ENCODE measurements around the gene RPS8.
"Not testable (repeated sequence)": the region's sequence is repeated elsewhere in the genome, so short reads cannot be mapped to it uniquely, and the experiment has no call there.

Gene RPS8

GRCh38 chr1:44803062-44803311, 27.6 kb downstream of the RPS8 start:
- DNase-seq (ENCODE audit: low read depth in 2 of 2), result no peak

GRCh38 chr1:44803312-44804095, 28.2 kb downstream of the RPS8 start:
- DNase-seq (ENCODE audit: low read depth in 2 of 2), result no peak

GRCh38 chr1:44805311-44806024, 30.1 kb downstream of the RPS8 start:
- no peak for DNase-seq (ENCODE audit: low read depth in 2 of 2)

- DNase-seq (ENCODE audit: low read depth in 2 of 2), result no peak
These were observed 30.8 kb downstream of the RPS8 start for GRCh38 chr1:44806025-44806703.

GRCh38 chr1:44806704-44807363, 31.5 kb downstream of the RPS8 start, which contains the start of gene DYNLT4:
Gene DYNLT4 (minus strand): TSS chr1:44807351. CDS start chr1:44806668, 683 bp downstream.
- no peak for DNase-seq (ENCODE audit: low read depth in 2 of 2)

GRCh38 chr1:44807364-44808062, 32.2 kb downstream of the RPS8 start:
- DNase-seq (ENCODE audit: low read depth in 2 of 2), result peak; percentile 74 to 83

- peak in 1 of 2 donors; percentile 68 for DNase-seq (ENCODE audit: low read depth in 2 of 2)
These were observed 33.0 kb downstream of the RPS8 start, which contains the start of gene BTBD19 for GRCh38 chr1:44808063-44808937. Gene BTBD19 (plus strand): TSS chr1:44808523. CDS start chr1:44808821, 298 bp downstream.

- DNase-seq (ENCODE audit: low read depth in 2 of 2), result peak; percentile 78 to 85
These were observed 33.9 kb downstream of the RPS8 start for GRCh38 chr1:44808938-44809917.

GRCh38 chr1:44810101-44810761, 34.9 kb downstream of the RPS8 start:
- no peak for DNase-seq (ENCODE audit: low read depth in 2 of 2)

- not testable (repeated sequence) for DNase-seq (ENCODE audit: low read depth in 2 of 2)
These were observed 35.4 kb downstream of the RPS8 start for GRCh38 chr1:44810762-44811105.

- no peak for DNase-seq (ENCODE audit: low read depth in 2 of 2)
These were observed 35.9 kb downstream of the RPS8 start for GRCh38 chr1:44811234-44811633.

GRCh38 chr1:44812822-44813543, 37.6 kb downstream of the RPS8 start:
- DNase-seq (ENCODE audit: low read depth in 2 of 2), result no peak

GRCh38 chr1:44815926-44816325, 40.6 kb downstream of the RPS8 start:
- not testable (repeated sequence) for DNase-seq (ENCODE audit: low read depth in 2 of 2)

GRCh38 chr1:44817307-44817706, 42.0 kb downstream of the RPS8 start:
- DNase-seq (ENCODE audit: low read depth in 2 of 2), result no peak

- DNase-seq (ENCODE audit: low read depth in 2 of 2), result no peak
These were observed 42.6 kb downstream of the RPS8 start for GRCh38 chr1:44817771-44818495.

- no peak for DNase-seq (ENCODE audit: low read depth in 2 of 2)
These were observed 43.9 kb downstream of the RPS8 start for GRCh38 chr1:44819196-44819607.

GRCh38 chr1:44819608-44820327, 44.4 kb downstream of the RPS8 start:
- DNase-seq (ENCODE audit: low read depth in 2 of 2), result peak in 1 of 2 donors; percentile 53

Measured in activated CD8-positive, alpha-beta memory T cell treated with anti-CD3 and anti-CD28 coated beads for 4 hours (primary cell).